ENCODE results near the gene NEMP1.

Gene NEMP1

DNA sequence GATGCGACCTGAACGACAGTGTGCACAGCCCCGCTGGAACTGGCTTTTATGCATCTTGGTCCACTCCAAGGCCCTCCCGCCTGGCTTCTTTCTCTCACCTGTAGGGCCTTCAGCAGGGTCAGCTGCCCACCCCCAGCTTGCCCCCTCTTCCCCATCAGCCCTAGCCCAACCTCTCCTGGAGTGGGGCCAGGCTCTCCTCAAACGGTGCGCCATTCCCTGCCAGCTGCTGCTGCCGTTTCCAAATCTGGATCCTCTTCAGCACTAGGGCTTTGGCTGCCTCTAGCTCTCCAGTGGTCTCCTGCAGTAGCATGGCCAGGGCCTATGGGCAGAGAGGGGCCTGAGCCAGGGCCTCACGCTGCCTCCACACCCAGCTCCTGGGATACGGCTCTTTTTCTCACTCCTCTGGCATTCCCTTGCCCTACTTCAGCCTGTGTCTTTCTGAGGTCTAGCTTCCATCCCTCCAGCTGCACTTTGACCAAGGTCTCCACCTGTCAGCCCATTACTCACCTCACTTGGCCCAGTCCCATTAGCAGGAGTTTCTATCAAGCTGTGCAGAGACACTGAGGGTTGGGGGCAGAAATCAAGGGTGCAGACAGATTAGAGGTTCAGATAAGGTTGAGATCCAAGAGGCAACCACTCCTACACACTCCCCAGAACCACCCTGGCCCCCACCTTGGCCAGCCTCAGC lies 27.6 kb upstream of the NEMP1 start:
- DNase-seq (ENCODE audit: low spot score): no peak

GRCh38 chr12:57105011-57105753 lies 26.6 kb upstream of the NEMP1 start:
- no peak for DNase-seq (ENCODE audit: low spot score)

DNA sequence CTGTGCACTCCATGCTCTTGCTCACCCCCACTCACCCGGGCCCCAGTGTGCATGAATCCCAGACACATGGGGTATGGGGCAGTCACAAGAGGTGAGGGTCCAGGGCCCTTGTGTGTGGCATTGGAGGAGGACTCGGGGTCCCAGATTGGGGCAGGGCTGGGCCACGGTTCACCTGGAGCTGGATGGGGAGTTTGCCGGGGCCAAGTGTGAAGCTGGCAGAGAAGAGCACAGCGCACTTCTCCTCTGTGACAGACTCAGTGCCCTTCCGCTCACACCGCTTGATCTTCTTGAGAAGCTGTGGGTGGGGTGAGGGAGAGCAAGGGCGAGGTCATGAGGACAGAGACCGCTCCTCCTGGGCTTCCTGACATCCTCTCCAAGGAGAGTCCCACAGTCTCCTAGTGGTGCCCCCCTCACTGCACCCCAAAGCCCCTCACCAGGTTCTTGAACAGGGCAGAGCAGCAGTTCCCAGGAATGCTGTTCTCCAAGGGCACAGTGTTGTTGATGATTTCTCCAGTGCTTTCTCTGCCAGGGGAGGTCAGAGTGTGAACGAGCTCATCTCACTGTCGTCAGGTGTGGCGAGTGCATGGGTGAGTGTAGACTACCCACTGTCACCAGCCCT lies 25.8 kb upstream of the NEMP1 start:
- no peak for DNase-seq (ENCODE audit: low spot score)

DNA sequence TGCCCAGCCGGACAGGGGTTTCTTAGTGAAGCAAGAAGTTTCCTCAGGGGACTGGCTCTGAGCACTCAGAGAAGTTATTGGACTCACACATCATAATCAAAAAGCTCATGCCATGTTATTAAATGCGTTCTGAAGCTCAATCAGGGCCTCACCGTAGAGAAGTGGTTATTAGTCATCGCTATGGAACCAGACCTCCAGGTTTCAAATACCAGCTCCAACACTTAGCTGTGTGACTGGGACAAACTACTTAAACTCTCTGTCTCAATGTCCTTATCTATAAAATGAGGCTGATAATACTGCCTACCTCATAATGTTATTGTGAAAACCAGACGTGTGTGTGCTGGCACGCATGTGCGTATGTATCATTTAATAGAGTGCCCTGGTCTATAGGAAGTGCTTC lies 25.3 kb upstream of the NEMP1 start:
- no peak for DNase-seq (ENCODE audit: low spot score)

DNA sequence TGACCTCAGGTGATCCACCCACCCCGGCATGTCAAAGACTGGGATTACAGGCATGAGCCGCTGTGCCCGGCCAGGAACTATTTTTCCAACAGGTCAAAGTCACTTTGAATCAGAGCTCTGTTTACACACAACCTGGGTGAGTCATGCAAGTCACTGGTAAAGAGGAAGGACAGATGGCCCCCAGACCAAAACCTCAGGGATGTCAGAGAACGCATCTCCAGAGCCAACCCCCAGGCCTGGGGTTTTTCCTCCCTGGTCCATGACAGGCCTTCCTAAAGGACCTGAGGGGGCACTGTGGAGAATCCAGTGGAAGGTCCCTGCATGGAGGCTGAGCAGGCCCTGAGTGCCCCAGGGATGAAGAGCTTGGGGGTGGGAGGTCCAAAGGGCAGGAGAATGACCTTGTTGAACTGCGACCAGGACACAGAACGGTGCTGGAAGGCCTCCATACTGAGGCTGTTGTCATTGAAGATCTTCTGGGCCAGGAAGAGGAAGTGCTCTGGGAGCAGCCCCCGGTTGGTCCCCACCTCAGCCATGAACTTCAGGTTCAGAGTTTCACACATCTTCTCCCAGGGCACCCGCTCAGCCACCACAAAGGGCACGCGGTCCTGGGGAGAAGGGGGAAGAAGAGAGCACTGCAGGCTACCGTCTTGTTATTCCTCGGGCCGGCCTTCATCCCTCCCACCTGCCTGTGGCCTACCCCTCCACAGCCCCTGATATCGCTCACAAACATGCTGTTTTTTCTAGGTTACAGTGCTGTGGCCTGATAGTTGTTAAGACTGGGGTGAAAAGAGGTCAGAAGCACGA lies 23.5 kb upstream of the NEMP1 start:
- peak; percentile 80 for DNase-seq (ENCODE audit: low spot score)

DNA sequence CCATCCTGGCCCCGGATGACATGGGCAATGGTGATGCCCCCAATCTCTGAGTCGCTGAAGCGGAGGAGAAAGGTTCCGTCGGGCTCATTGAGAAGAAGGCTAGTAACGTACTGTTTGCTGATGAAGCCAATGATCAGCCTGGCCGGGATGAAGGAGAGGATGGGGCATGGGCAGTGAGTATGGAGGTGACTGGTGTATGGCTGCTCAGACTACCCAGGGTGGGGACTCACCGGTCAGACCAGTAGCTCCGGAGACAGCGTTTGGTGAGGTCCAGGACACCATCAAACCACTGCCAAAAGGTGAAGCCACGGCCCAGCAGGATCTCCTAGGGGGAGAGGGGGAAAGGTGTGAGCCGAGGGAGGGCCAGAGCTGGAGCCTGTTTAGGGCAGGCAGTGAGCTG lies 21.2 kb upstream of the NEMP1 start:
- DNase-seq (ENCODE audit: low spot score): no peak

GRCh38 chr12:57099047-57099714 lies 20.6 kb upstream of the NEMP1 start:
- DNase-seq (ENCODE audit: low spot score): no peak

DNA sequence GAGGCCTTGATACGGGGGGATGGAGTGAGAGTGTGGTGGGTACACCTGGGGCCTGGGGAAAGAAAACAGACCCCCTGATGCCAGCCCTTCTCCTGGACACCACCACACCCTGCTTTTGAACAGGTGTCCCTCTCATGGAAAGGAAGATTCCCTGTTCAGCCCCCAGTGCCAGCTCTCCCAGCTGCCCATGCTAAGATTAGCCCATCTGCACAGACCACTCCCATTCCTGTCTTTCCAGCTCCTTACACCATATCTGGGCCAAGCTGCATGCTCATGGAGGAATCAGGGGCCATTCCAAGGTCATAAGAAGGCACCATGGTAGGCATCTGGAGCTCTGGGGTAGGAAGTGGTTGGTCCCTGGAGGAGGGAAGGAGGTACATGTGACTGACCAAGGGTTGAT lies 20.0 kb upstream of the NEMP1 start:
- DNase-seq (ENCODE audit: low spot score): no peak

GRCh38 chr12:57097554-57097835 lies 18.9 kb upstream of the NEMP1 start:
- DNase-seq (ENCODE audit: low spot score): no peak

GRCh38 chr12:57096748-57097553 lies 18.4 kb upstream of the NEMP1 start:
- no peak for DNase-seq (ENCODE audit: low spot score)

- no peak for DNase-seq (ENCODE audit: low spot score)
Measured at GRCh38 chr12:57096099-57096572, 17.5 kb upstream of the NEMP1 start.

DNA sequence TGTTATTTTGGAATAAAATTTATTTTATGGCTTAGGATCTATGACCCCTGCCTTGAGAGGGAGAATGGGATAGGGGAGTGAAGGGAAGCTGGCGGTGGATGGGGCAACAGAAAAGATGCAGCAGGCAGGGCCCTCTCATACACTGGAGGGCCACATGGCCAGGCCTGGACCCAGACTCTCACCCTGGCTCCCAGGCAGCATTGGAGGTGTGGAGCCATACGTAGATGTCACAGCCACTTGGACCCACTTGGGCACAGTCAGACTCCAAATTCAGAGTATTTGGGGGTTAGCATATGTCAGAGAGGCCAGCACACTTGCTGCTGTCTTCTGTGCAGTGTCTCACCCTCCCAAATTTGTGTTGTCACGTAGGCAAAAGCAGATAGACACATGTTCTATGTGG lies 16.8 kb upstream of the NEMP1 start:
- no peak for DNase-seq (ENCODE audit: low spot score)

- no peak for DNase-seq (ENCODE audit: low spot score)
Measured at GRCh38 chr12:57094208-57095160, 15.9 kb upstream of the NEMP1 start.

DNA sequence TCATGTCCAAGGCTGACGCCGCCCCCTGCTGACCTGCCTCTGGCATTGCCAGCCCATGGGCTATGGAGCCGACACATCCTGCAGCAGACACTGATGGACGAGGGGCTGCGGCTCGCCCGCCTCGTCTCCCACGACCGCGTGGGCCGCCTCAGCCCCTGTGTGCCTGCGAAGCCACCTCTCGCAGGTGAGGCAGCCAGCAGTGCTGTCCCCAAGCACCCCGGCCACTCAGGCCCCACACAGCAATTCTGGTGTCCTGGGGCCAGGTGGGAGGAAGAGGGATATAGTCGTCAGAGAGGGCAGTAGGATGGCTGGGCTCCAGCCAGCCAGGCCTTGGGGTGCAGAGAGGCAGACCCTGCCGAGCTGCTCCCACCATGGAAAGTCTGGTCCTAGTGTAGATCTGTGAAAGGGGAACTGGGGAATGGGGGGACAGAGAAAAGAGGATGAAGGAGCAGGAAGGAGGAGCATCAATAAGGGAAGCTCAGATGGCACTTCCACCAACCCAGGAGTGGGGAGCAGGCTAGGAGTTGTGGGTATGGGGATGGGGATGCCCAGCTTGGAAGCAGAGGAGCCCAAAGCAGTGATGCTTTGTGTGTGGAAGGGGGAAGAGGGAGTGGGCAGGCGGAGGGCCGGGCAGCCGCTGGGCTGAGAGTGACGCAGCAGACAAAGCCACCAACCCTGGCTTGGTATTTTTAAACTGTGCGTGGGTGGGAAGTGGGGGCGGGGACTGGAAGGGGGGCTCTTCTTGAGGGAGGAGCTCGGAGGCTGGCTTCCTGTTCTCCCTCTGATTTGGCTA lies 15.0 kb upstream of the NEMP1 start:
- no peak for DNase-seq (ENCODE audit: low spot score)

DNA sequence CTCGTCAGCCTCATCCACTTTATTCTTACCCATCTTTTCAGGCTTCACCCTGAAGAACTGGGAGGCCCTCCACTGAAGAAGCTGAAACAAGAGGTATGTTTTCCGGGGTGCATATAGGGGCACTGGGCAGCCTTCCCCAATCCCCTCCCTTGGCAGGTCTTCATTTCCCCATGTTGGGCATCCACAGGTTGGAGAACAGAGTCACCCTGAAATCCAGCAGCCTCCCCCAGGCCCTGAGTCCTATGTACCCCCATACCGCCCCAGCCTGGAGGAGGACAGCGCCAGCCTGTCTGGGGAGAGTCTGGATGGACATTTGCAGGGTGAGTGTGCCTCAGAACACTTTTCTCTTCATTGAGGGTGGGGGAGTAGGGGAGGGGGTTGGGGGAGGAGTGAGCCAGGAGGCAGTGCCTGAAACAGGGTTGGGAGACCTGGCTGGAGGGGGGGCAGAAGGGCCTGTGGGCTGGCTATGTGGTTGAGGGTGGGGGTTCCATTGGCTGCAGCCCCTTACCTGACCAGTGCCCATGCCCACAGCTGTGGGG lies 14.4 kb upstream of the NEMP1 start:
- no peak for DNase-seq (ENCODE audit: low spot score)

DNA sequence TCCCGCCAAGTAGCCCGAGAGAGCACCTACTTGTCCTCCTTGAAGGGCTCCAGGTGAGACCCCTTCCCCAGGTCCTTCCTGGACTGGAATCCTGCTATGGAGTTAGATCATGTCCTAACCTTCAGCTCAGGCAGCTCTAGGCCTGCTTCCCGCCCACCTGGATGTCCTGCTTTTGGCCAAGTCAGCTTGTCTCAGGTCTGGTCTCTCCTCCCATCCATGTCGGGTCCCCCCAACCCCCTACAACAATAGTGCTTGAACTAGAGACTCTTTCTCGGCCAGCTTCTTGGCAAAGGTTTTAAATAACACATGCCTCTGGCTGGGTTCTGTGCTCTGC lies 13.9 kb upstream of the NEMP1 start:
- DNase-seq (ENCODE audit: low spot score): no peak

GRCh38 chr12:57091638-57092528 lies 13.3 kb upstream of the NEMP1 start:
- no peak for DNase-seq (ENCODE audit: low spot score)

Data from SW480 (cell line).